Activated CD4-positive, alpha-beta T cell treated with anti-CD3 and anti-CD28 coated beads for 36 hours (primary cell): ENCODE data around the gene UPK3A. TPM values are rescaled to one million over a fixed set of nuclear protein-coding genes. Genes with fewer than 3 reads are reported as not detected.

Experiments used
- ATAC-seq: fragments of 200-7000 bp; cut with Tn5 transposase; one replicate; pipeline ENCODE4 v1.10.0; 2021; ENCODE audit warnings: mild to moderate bottlenecking, moderate library complexity
- CTCF ChIA-PET: fragments of 350-600 bp; sonication (Branson Sonifier 250); formaldehyde crosslinking; loops from one replicate; lab custom pipeline; 2021; ENCODE audit warnings: antibody characterized with exemption; lab: Charles Lee
- POLR2A ChIA-PET: fragments of 350-600 bp; sonication (Branson Sonifier 250); formaldehyde crosslinking; loops from one replicate; lab custom pipeline; 2021; ENCODE audit warnings: antibody characterized with exemption, inconsistent platforms; lab: Charles Lee
- DNase-seq: peaks from one replicate; pipeline ENCODE4 v3.0.0-alpha.2; 2020
- H3K27ac Mint-ChIP-seq: one replicate; pipeline ENCODE4 v1.8.0; 2021; ENCODE audit warnings: mixed read lengths
- H3K27me3 Mint-ChIP-seq: one replicate; pipeline ENCODE4 v1.8.0; 2021; ENCODE audit warnings: mixed read lengths
- H3K36me3 Mint-ChIP-seq: one replicate; pipeline ENCODE4 v1.8.0; 2021; ENCODE audit warnings: low read depth, mixed read lengths
- H3K4me1 Mint-ChIP-seq: one replicate; pipeline ENCODE4 v1.8.0; 2021; ENCODE audit warnings: mixed read lengths
- H3K4me3 Mint-ChIP-seq: one replicate; pipeline ENCODE4 v1.8.0; 2021; ENCODE audit warnings: mild to moderate bottlenecking, moderate library complexity, mixed read lengths
- H3K9me3 Mint-ChIP-seq: one replicate; pipeline ENCODE4 v1.8.0; 2021; ENCODE audit warnings: low read depth, mixed read lengths
- intact Hi-C, 2 experiments: fragments of 100-400 bp; cut with DNase I in 1 of 2; cut with micrococcal nuclease in 1 of 2; formaldehyde crosslinking; loops; one replicate each; pipeline versions ENCODE4 v1.14.2 to v1.15.1; 2022 to 2024; cut with DNase I, micrococcal nuclease
- total RNA-seq, 2 experiments: library from RNA; stranded (reverse); gene quantifications; one replicate each; pipeline ENCODE4 v1.2.3, GENCODE V29; 2021

Gene UPK3A
- total RNA-seq, 2 experiments from 2014 or later, result not detected

GRCh38 chr22:45312415-45312814 lies 27.7 kb downstream of the UPK3A start:
- Mint-ChIP-seq H3K36me3 (peaks cover 20% of the 10 kb centered on the region), H3K27ac (no peak overlapping the region), H3K9me3 (no peaks in the 10 kb centered on the region), H3K27me3 (no peaks in the 10 kb centered on the region), H3K4me3 (no peak overlapping the region), H3K4me1 (peaks cover 70% of the 10 kb centered on the region)
- CTCF ChIA-PET, result interaction anchor here (1.5 kb wide), 1 partner anchor 10 kb away, joined by 4 read pairs; no protein-coding TSS in a partner anchor
- intact Hi-C loops, result loop anchor here (10.0 kb wide), 3 partner anchors 148 to 628 kb away; partner anchors contain the start of genes ATXN10 (in 1 of the 2) and NUP50 (in 1 of the 2)
- ATAC-seq, result no peak
- DNase-seq, result no peak
- POLR2A ChIA-PET, result no interaction called here

GRCh38 chr22:45312856-45313255 lies 28.1 kb downstream of the UPK3A start:
- intact Hi-C loops, result loop anchor here (10.0 kb wide), 3 partner anchors 148 to 628 kb away; partner anchors contain the start of genes ATXN10 (in 1 of the 2) and NUP50 (in 1 of the 2)
- no peak for ATAC-seq
- Mint-ChIP-seq H3K27ac (peak overlapping the region; percentile 30), H3K9me3 (no peaks in the 10 kb centered on the region), H3K4me1 (peaks cover 75% of the 10 kb centered on the region), H3K4me3 (no peak overlapping the region), H3K27me3 (no peaks in the 10 kb centered on the region), H3K36me3 (peaks cover 20% of the 10 kb centered on the region)
- DNase-seq, result no peak
- CTCF ChIA-PET, result interaction anchor here (1.5 kb wide), 1 partner anchor 9 kb away, joined by 4 read pairs; no protein-coding TSS in a partner anchor
- POLR2A ChIA-PET, result no interaction called here

- ATAC-seq (no peak), DNase-seq (no peak)
- Mint-ChIP-seq H3K36me3 (peaks cover 21% of the 10 kb centered on the region), H3K4me3 (no peak overlapping the region), H3K4me1 (peaks cover 79% of the 10 kb centered on the region), H3K9me3 (no peaks in the 10 kb centered on the region), H3K27me3 (no peaks in the 10 kb centered on the region), H3K27ac (peak overlapping the region; percentile 51)
- CTCF ChIA-PET, result no interaction called here
- intact Hi-C loops, result loop anchor here (10.0 kb wide), 3 partner anchors 149 to 629 kb away; partner anchors contain the start of genes ATXN10 (in 1 of the 2) and NUP50 (in 1 of the 2)
- POLR2A ChIA-PET, result no interaction called here
Measured at GRCh38 chr22:45314054-45314721, 29.4 kb downstream of the UPK3A start.

- Mint-ChIP-seq H3K36me3 (peaks cover 21% of the 10 kb centered on the region), H3K4me1 (peaks cover 82% of the 10 kb centered on the region), H3K9me3 (no peaks in the 10 kb centered on the region), H3K4me3 (no peak overlapping the region), H3K27me3 (no peaks in the 10 kb centered on the region), H3K27ac (no peak overlapping the region)
- intact Hi-C loops, result loop anchor here (5.0 to 10.0 kb wide), 4 partner anchors 32 to 630 kb away; partner anchors contain the start of genes ATXN10 (in 1 of the 2), NUP50 (in 1 of the 2) and UPK3A (in 1 of the 2)
- ATAC-seq, result no peak
- POLR2A ChIA-PET, result no interaction called here
- DNase-seq, result no peak
- CTCF ChIA-PET, result interaction anchor here (0.6 kb wide), 1 partner anchor 11 kb away, joined by 3 read pairs; no protein-coding TSS in a partner anchor
Measured at GRCh38 chr22:45314786-45315185, 30.0 kb downstream of the UPK3A start.

- no peak for DNase-seq
- Mint-ChIP-seq H3K9me3 (no peaks in the 10 kb centered on the region), H3K36me3 (peaks cover 14% of the 10 kb centered on the region), H3K4me3 (no peak overlapping the region), H3K4me1 (peaks cover 89% of the 10 kb centered on the region), H3K27me3 (no peaks in the 10 kb centered on the region), H3K27ac (peak overlapping the region; percentile 95)
- POLR2A ChIA-PET, result interaction anchor here (0.7 kb wide), 1 partner anchor 62 kb away, joined by 3 read pairs; no protein-coding TSS in a partner anchor
- CTCF ChIA-PET, result no interaction called here
- no peak for ATAC-seq
- intact Hi-C loops, result loop anchor here (5.0 to 10.0 kb wide), 4 partner anchors 35 to 632 kb away; partner anchors contain the start of genes ATXN10 (in 1 of the 2), NUP50 (in 1 of the 2) and UPK3A (in 1 of the 2)
Measured at GRCh38 chr22:45316796-45317526, 32.2 kb downstream of the UPK3A start.

GRCh38 chr22:45317551-45318167 lies 32.9 kb downstream of the UPK3A start:
- Mint-ChIP-seq H3K4me1 (peaks cover 91% of the 10 kb centered on the region), H3K36me3 (peaks cover 16% of the 10 kb centered on the region), H3K27me3 (no peaks in the 10 kb centered on the region), H3K4me3 (peak overlapping the region; percentile 72), H3K27ac (peak overlapping the region; percentile 95), H3K9me3 (no peaks in the 10 kb centered on the region)
- ChIA-PET CTCF (interaction anchor here (0.6 kb wide), 1 partner anchor 865 kb away, joined by 3 read pairs; no protein-coding TSS in a partner anchor), POLR2A (no interaction called here)
- intact Hi-C loops, result loop anchor here (1.0 to 10.0 kb wide), 9 partner anchors 8 to 633 kb away; partner anchors contain the start of genes FAM118A (in 2 of the 2), NUP50 (in 2 of the 2), ATXN10 (in 1 of the 2) and KIAA0930 (in 1 of the 2)
- ATAC-seq (peak; percentile 5), DNase-seq (peak; percentile 38)

GRCh38 chr22:45318168-45318557 lies 33.4 kb downstream of the UPK3A start:
- peaks cover 89% of the 10 kb centered on the region for H3K4me1 Mint-ChIP-seq
- H3K36me3 Mint-ChIP-seq, result peaks cover 15% of the 10 kb centered on the region
- H3K4me3 Mint-ChIP-seq, result peak overlapping the region; percentile 72
- ChIA-PET POLR2A (no interaction called here), CTCF (interaction anchor here (0.6 to 0.7 kb wide), 3 partner anchors 18 to 866 kb away, joined by 3 read pairs; no protein-coding TSS in a partner anchor)
- ATAC-seq (peak; percentile 79), DNase-seq (peak; percentile 95)
- no peaks in the 10 kb centered on the region for H3K27me3 Mint-ChIP-seq
- no peaks in the 10 kb centered on the region for H3K9me3 Mint-ChIP-seq
- peak overlapping the region; percentile 95 for H3K27ac Mint-ChIP-seq
- intact Hi-C loops, result loop anchor here (1.0 to 10.0 kb wide), 9 partner anchors 9 to 633 kb away; partner anchors contain the start of genes FAM118A (in 2 of the 2), NUP50 (in 2 of the 2), ATXN10 (in 1 of the 2) and KIAA0930 (in 1 of the 2)

GRCh38 chr22:45318558-45319323 lies 34.0 kb downstream of the UPK3A start:
- H3K27me3 Mint-ChIP-seq, result no peaks in the 10 kb centered on the region
- ChIA-PET POLR2A (no interaction called here), CTCF (interaction anchor here (0.6 to 0.7 kb wide), 2 partner anchors 17 to 156 kb away, joined by 3 read pairs; no protein-coding TSS in a partner anchor)
- no peaks in the 10 kb centered on the region for H3K9me3 Mint-ChIP-seq
- peak overlapping the region; percentile 72 for H3K4me3 Mint-ChIP-seq
- H3K4me1 Mint-ChIP-seq, result peaks cover 89% of the 10 kb centered on the region
- peak overlapping the region; percentile 95 for H3K27ac Mint-ChIP-seq
- peak; percentile 68 for ATAC-seq
- peaks cover 20% of the 10 kb centered on the region for H3K36me3 Mint-ChIP-seq
- peak; percentile 65 for DNase-seq
- intact Hi-C loops, result loop anchor here (1.0 to 10.0 kb wide), 9 partner anchors 9 to 634 kb away; partner anchors contain the start of genes FAM118A (in 2 of the 2), NUP50 (in 2 of the 2), ATXN10 (in 1 of the 2) and KIAA0930 (in 1 of the 2)

GRCh38 chr22:45319324-45319685 lies 34.6 kb downstream of the UPK3A start:
- ChIA-PET CTCF (no interaction called here), POLR2A (no interaction called here)
- intact Hi-C loops, result loop anchor here (2.0 to 10.0 kb wide), 6 partner anchors 37 to 635 kb away; partner anchors contain the start of genes NUP50 (in 2 of the 2), ATXN10 (in 1 of the 2), KIAA0930 (in 1 of the 2) and UPK3A (in 1 of the 2)
- H3K4me1 Mint-ChIP-seq, result peaks cover 86% of the 10 kb centered on the region
- H3K27ac Mint-ChIP-seq, result peak overlapping the region; percentile 95
- no peak for ATAC-seq
- H3K36me3 Mint-ChIP-seq, result peaks cover 25% of the 10 kb centered on the region
- H3K27me3 Mint-ChIP-seq, result no peaks in the 10 kb centered on the region
- peak; percentile 27 for DNase-seq
- peak overlapping the region; percentile 72 for H3K4me3 Mint-ChIP-seq
- no peaks in the 10 kb centered on the region for H3K9me3 Mint-ChIP-seq
